HepG2 (cell line): Measurements from ENCODE around the gene FOXA3. TPM values are rescaled to one million over a fixed set of nuclear protein-coding genes. Genes with fewer than 3 reads are reported as not detected.

Source experiments
- ATAC-seq: fragments of 200-7000 bp; cut with Tn5 transposase; 3 replicates; pipeline ENCODE4 v1.9.1; 2020; ENCODE audit warnings: mild to moderate bottlenecking, moderate library complexity
- BruUV-seq: library from RNA; stranded (reverse); fragments of 400-500 nt; replicated peaks from 2 replicates; lab custom pipeline; 2021; lab: Mats Ljungman, UMichigan
- CTCF ChIA-PET: fragments of 300-600 bp; formaldehyde crosslinking; extraction: SDS; loops from one replicate; lab custom pipeline; 2021; ENCODE audit warnings: low total read pairs, inconsistent platforms, low intra/inter-chr PET ratio; lab: Yijun Ruan, JAX
- POLR2A ChIA-PET: fragments of 350-600 bp; sonication (Branson Sonifier 250); formaldehyde crosslinking; loops from one replicate; lab custom pipeline; 2020; ENCODE audit warnings: antibody characterized with exemption, inconsistent platforms; lab: Yijun Ruan, JAX
- DNase-seq: peaks from one replicate; pipeline ENCODE4 v3.0.0-alpha.2; 2015; ENCODE audit warnings: low spot score
- FAIRE-seq: peaks from 3 replicates; lab custom pipeline; 2011; peaks lifted over from hg19 to GRCh38; lab: Jason Lieb, UNC
- H2AFZ ChIP-seq: one replicate; pipeline ENCODE4 v1.6.1; 2011; ENCODE audit warnings: low read length, inconsistent platforms
- H3K27ac ChIP-seq: fragments of 300-600 bp; 3 replicates; pipeline ENCODE4 v1.8.0; 2011; ENCODE audit warnings: mixed run types, mild to moderate bottlenecking, mixed read lengths, low read length, inconsistent platforms; ENCODE audit not compliant: insufficient read depth; ENCODE audit errors: extremely low read length
- H3K27me3 ChIP-seq, 2 experiments: fragments of 200-600 bp in 1 of 2; 2 replicates in 1 of 2; 3 replicates in 1 of 2; pipeline versions ENCODE4 v1.6.0 to v1.8.0; 2011; ENCODE audit warnings: low read length in 2 of 2, mild to moderate bottlenecking in 2 of 2, moderate library complexity in 2 of 2, inconsistent platforms in 1 of 2; ENCODE audit not compliant: insufficient read depth in 2 of 2, control insufficient read depth in 1 of 2
- H3K36me3 ChIP-seq, 2 experiments: fragments of 200-600 bp in 1 of 2; replicated peaks in 1 of 2; 2 replicates in 1 of 2; 3 replicates in 1 of 2; pipeline versions ENCODE4 v1.5.1 to v1.8.0; 2011; ENCODE audit warnings: low read length in 2 of 2, inconsistent platforms in 1 of 2; ENCODE audit not compliant: insufficient read depth in 2 of 2, control insufficient read depth in 1 of 2
- H3K4me1 ChIP-seq: 2 replicates; pipeline ENCODE4 v1.5.1; 2012; ENCODE audit warnings: low read length, inconsistent platforms; ENCODE audit not compliant: insufficient read depth
- H3K4me2 ChIP-seq: 2 replicates; pipeline ENCODE4 v1.6.0; 2011; ENCODE audit warnings: low read depth, low read length, inconsistent platforms
- H3K4me3 ChIP-seq, 3 experiments: fragments of 200-600 bp in 1 of 3; sonication (generic), shearing (Covaris generic) in 1 of 3; replicated peaks in 1 of 3; 2 replicates each; pipeline ENCODE4 v1.5.1; 2011 to 2016; ENCODE audit warnings: low read length in 3 of 3, inconsistent platforms in 2 of 3, low read depth in 2 of 3, mild to moderate bottlenecking in 2 of 3, control low read depth in 1 of 3, mixed read lengths in 1 of 3; ENCODE audit not compliant: insufficient read depth in 1 of 3
- H3K79me2 ChIP-seq: one replicate; pipeline ENCODE4 v1.6.1; 2011; ENCODE audit warnings: low read length, inconsistent platforms; ENCODE audit not compliant: insufficient read depth
- H3K9ac ChIP-seq: 2 replicates; pipeline ENCODE4 v1.6.0; 2011; ENCODE audit warnings: mild to moderate bottlenecking, low read depth, low read length, inconsistent platforms; ENCODE audit not compliant: insufficient read depth
- H3K9me3 ChIP-seq: 2 replicates; pipeline ENCODE4 v1.5.1; 2012; ENCODE audit warnings: mild to moderate bottlenecking, low read length
- H4K20me1 ChIP-seq: 2 replicates; pipeline ENCODE4 v1.6.0; 2011; ENCODE audit warnings: inconsistent platforms, mild to moderate bottlenecking, low read length, moderate library complexity; ENCODE audit not compliant: insufficient read depth
- AHR ChIP-seq: IDR thresholded peaks from 2 replicates; pipeline ENCODE4 v1.6.1; 2018; ENCODE audit warnings: missing genetic modification reagents, missing compliant biosample characterization
- ATF6 ChIP-seq: sonication (generic); formaldehyde crosslinking; conservative IDR thresholded peaks from 2 replicates; pipeline ENCODE4 v1.4.0; 2020; ENCODE audit warnings: missing genetic modification reagents
- EEA1 ChIP-seq: sonication (generic); formaldehyde crosslinking; IDR thresholded peaks from 2 replicates; pipeline ENCODE4 v1.5.1; 2020; ENCODE audit warnings: mild to moderate bottlenecking, missing genetic modification reagents, borderline replicate concordance
- RARG ChIP-seq: sonication (generic); formaldehyde crosslinking; IDR thresholded peaks from 2 replicates; pipeline ENCODE4 v1.4.0; 2020; ENCODE audit warnings: low read depth, mild to moderate bottlenecking, missing genetic modification reagents
- ZBTB33 ChIP-seq: sonication (generic); formaldehyde crosslinking; IDR thresholded peaks from 2 replicates; pipeline ENCODE4 v1.4.0; 2020; ENCODE audit warnings: missing genetic modification reagents
- WGBS: methylation state at CpG from one replicate; pipeline ENCODE4 v1.1.6; 2017; ENCODE audit warnings: low lambda C conversion rate; 5-methylcytosine and 5-hydroxymethylcytosine counted together
- in situ Hi-C: cut with HindIII; loops from 2 replicates; pipeline ENCODE4 v1.10.0; 2017; ENCODE audit warnings: low pct_unique_long_range_greater_than_20kb; ENCODE audit not compliant: extremely low pct_ligation_motif_present
- intact Hi-C: fragments of 100-400 bp; cut with micrococcal nuclease; formaldehyde crosslinking; loops from one replicate; pipeline ENCODE4 v1.10.0; 2022; ENCODE audit not compliant: unreplicated experiment
- polyA plus RNA-seq, 8 experiments: library from polyadenylated mRNA; depleted of rRNA in 3 of 8; stranded (reverse) in 7 of 8; unstranded in 1 of 8; fragments of >200 nt; fragmentation: Illumina TruSeq in 4 of 8; extraction: Trizol in 4 of 8; gene quantifications; 2 replicates each; pipeline versions ENCODE4 v1.2.1 to v1.2.3, GENCODE V29; 2011 to 2016; ENCODE audit warnings: low read depth in 4 of 8, missing spikeins in 1 of 8, mixed read lengths in 1 of 8; ENCODE audit not compliant: insufficient read depth in 1 of 8
- total RNA-seq, 5 experiments: library from RNA; depleted of rRNA; stranded (reverse); fragments of >200 nt; fragmentation: Illumina TruSeq; extraction: Trizol; gene quantifications; 2 replicates each; pipeline ENCODE4 v1.2.3, GENCODE V29; 2016; ENCODE audit warnings: low read depth in 1 of 5

The FOXA3 gene
- total and polyA plus RNA-seq, 2 of the 13 experiments (the other 11 are each of a cell fraction or from before 2014, with no cell fraction given) = 29.8 to 47.6 TPM

DNA sequence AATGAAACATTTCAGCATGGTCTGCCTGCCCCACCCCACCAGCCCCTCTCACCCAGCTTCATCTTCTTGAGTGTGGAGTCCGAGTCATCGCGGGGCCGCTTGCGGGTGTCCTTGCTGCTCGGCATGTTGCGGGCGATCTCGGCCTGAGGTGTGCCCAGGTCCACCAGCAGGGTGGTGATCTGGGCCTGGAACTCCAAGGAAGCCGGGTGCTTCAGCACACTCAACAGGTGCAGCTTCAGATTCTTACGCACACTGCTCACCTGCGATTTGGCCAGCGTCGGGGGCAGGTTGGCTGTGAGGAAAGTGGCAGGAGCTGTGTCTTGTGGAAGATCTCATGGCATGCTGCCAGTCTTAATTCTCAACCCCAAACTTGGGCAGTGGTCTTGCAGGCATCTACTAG, 21.9 kb upstream of the FOXA3 start:
- ChIA-PET CTCF (no interaction called here), POLR2A (no interaction called here)
- DNase-seq (no peak), FAIRE-seq (no peak), ATAC-seq (no peak)
- in situ Hi-C loops (no loop called here), intact Hi-C loops (no loop called here)
- H3K4me3 ChIP-seq = no peak overlapping the region
- H3K4me2 ChIP-seq = no peak overlapping the region
- TF ChIP-seq ZBTB33 (CRISPR knock-in tag) = peak; percentile 73
- no peak for TF ChIP-seq ATF6 (CRISPR knock-in tag)
- H4K20me1 ChIP-seq = no peaks in the 10 kb centered on the region
- 99% methylated on average over 10 of the region's 14 CpGs for WGBS
- H3K79me2 ChIP-seq = no peaks in the 10 kb centered on the region
- H3K9ac ChIP-seq = no peak overlapping the region
- H3K27me3 ChIP-seq = no peaks in the 10 kb centered on the region
- no peak overlapping the region for H3K27ac ChIP-seq
- H2AFZ ChIP-seq = no peak overlapping the region
- H3K36me3 ChIP-seq = peaks cover 23 to 72% of the 10 kb centered on the region in 2 experiments
- no TSS peak for BruUV-seq
- no peaks in the 10 kb centered on the region for H3K4me1 ChIP-seq
- H3K9me3 ChIP-seq = no peaks in the 10 kb centered on the region

GRCh38 chr19:45847663-45848062, 16.5 kb upstream of the FOXA3 start:
- BruUV-seq = no TSS peak
- H3K79me2 ChIP-seq = no peaks in the 10 kb centered on the region
- no peak overlapping the region for H3K4me2 ChIP-seq
- no peak for FAIRE-seq
- H3K9me3 ChIP-seq = no peaks in the 10 kb centered on the region
- no peak for DNase-seq
- no peaks in the 10 kb centered on the region for H4K20me1 ChIP-seq
- ChIA-PET CTCF (no interaction called here), POLR2A (no interaction called here)
- H3K27me3 ChIP-seq = no peaks in the 10 kb centered on the region
- no peak overlapping the region for H3K4me3 ChIP-seq
- no peak overlapping the region for H3K27ac ChIP-seq
- no peak for ATAC-seq
- 97% methylated on average over 13 of the region's 13 CpGs for WGBS
- peaks cover 32 to 77% of the 10 kb centered on the region in 2 experiments for H3K36me3 ChIP-seq
- no peak overlapping the region for H2AFZ ChIP-seq
- intact Hi-C loops = no loop called here
- no peaks in the 10 kb centered on the region for H3K4me1 ChIP-seq
- in situ Hi-C loops = no loop called here
- no peak overlapping the region for H3K9ac ChIP-seq
- no peak for TF ChIP-seq AHR (CRISPR knock-in tag)
- no peak for TF ChIP-seq EEA1
- TF ChIP-seq RARG = no peak
